ENCODE measurements around the gene MAEA.

- no peak for TF ChIP-seq CTCF (IDR thresholded peaks at IDR 0.05)
- TF ChIP-seq EP300 (IDR thresholded peaks at IDR 0.05), result no peak
These were observed 89.7 kb downstream of the MAEA start for GRCh38 chr4:1379351-1379781.

Measured in ovary (tissue), 3 donors.